ENCODE data around the gene SLC27A6.
"Not testable (repeated sequence)": the region's sequence is repeated elsewhere in the genome, so short reads cannot be mapped to it uniquely, and the experiment has no call there.

DNA sequence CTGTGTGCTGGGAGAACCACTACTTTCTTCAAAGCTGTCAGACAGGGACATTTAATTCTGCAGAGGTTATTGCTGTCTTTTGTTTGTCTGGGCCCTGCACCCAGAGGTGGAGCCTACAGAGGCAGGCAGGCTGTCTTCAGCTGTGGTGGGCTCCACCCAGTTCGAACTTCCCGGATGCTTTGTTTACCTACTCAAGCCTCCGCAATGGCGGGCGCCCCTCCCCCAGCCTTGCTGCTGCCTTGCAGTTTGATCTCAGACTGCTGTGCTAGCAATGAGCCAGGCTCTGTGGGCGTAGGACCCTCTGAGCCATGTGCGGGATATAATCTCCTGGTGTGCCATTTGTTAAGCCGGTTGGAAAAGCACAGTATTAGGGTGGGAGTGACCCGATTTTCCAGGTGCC is 22.2 kb upstream of the SLC27A6 start:
- TF ChIP-seq, protein P1, sequence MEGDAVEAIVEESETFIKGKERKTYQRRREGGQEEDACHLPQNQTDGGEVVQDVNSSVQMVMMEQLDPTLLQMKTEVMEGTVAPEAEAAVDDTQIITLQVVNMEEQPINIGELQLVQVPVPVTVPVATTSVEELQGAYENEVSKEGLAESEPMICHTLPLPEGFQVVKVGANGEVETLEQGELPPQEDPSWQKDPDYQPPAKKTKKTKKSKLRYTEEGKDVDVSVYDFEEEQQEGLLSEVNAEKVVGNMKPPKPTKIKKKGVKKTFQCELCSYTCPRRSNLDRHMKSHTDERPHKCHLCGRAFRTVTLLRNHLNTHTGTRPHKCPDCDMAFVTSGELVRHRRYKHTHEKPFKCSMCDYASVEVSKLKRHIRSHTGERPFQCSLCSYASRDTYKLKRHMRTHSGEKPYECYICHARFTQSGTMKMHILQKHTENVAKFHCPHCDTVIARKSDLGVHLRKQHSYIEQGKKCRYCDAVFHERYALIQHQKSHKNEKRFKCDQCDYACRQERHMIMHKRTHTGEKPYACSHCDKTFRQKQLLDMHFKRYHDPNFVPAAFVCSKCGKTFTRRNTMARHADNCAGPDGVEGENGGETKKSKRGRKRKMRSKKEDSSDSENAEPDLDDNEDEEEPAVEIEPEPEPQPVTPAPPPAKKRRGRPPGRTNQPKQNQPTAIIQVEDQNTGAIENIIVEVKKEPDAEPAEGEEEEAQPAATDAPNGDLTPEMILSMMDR (conservative IDR thresholded peaks at IDR 0.05; ENCODE audit: low read depth, low read length): not testable (repeated sequence)
- TF ChIP-seq EZH2 (IDR thresholded peaks at IDR 0.05; ENCODE audit: borderline replicate concordance, low read depth, low read length, poor library complexity, severe bottlenecking): not testable (repeated sequence)

Measured in A673 (cell line).